Endothelial cell of umbilical vein (primary cell): ENCODE results near the gene ZSWIM2. TPM values are rescaled to one million over a fixed set of nuclear protein-coding genes. Genes with fewer than 3 reads are reported as not detected.

ENCODE experiments used
- BruUV-seq: library from RNA; stranded (reverse); fragments of 400-500 nt; replicated peaks from 2 replicates; lab custom pipeline; 2021; lab: Mats Ljungman, UMichigan
- CTCF ChIA-PET: fragments of 300-600, 350-600 bp; sonication (Branson Sonifier 250); formaldehyde crosslinking; loops from one replicate; lab custom pipeline; 2021; ENCODE audit warnings: antibody characterized with exemption, inconsistent platforms; lab: Charles Lee
- POLR2A ChIA-PET: fragments of 300-600, 350-600 bp; sonication (Branson Sonifier 250); formaldehyde crosslinking; loops from one replicate; lab custom pipeline; 2021; ENCODE audit warnings: antibody characterized with exemption, inconsistent platforms; lab: Charles Lee
- DNase-seq: peaks from one replicate; pipeline ENCODE4 v3.0.0-alpha.2; 2011; ENCODE audit warnings: low read depth, low spot score
- FAIRE-seq: peaks from 2 replicates; lab custom pipeline; 2011; peaks lifted over from hg19 to GRCh38; lab: Jason Lieb, UNC
- H2AFZ ChIP-seq: 2 replicates; pipeline ENCODE4 v1.6.0; 2012; ENCODE audit warnings: low read depth, low read length, control low read depth, inconsistent platforms
- H3K27ac ChIP-seq: 2 replicates; pipeline ENCODE4 v1.5.1; 2011; ENCODE audit warnings: low read depth, mild to moderate bottlenecking, control low read depth, low read length, moderate library complexity; ENCODE audit not compliant: insufficient read depth
- H3K27me3 ChIP-seq, 2 experiments: 2 replicates each; pipeline versions ENCODE4 v1.6.0 to v1.6.1; 2011; ENCODE audit warnings: low read length in 2 of 2, mixed read lengths in 1 of 2; ENCODE audit not compliant: control insufficient read depth in 2 of 2, insufficient read depth in 2 of 2
- H3K36me3 ChIP-seq, 2 experiments: 2 replicates in 1 of 2; 3 replicates in 1 of 2; pipeline ENCODE4 v1.5.1; 2011; ENCODE audit warnings: low read length in 2 of 2, mild to moderate bottlenecking in 1 of 2, moderate library complexity in 1 of 2; ENCODE audit not compliant: control insufficient read depth in 2 of 2, insufficient read depth in 2 of 2; ENCODE audit errors: extremely low read depth in 1 of 2
- H3K4me1 ChIP-seq: 3 replicates; pipeline ENCODE4 v1.5.1; 2011; ENCODE audit warnings: mild to moderate bottlenecking, low read length; ENCODE audit not compliant: control insufficient read depth, insufficient read depth; ENCODE audit errors: extremely low read depth
- H3K4me2 ChIP-seq: 2 replicates; pipeline ENCODE4 v1.6.1; 2011; ENCODE audit warnings: low read length, control low read depth, mixed read lengths; ENCODE audit not compliant: insufficient read depth
- H3K4me3 ChIP-seq, 3 experiments: fragments of 200-600 bp in 1 of 3; sonication (generic), shearing (Covaris generic) in 1 of 3; replicated peaks in 1 of 3; 2 replicates each; pipeline ENCODE4 v1.5.1; 2011 to 2016; ENCODE audit warnings: control low read depth in 3 of 3, low read length in 3 of 3, mild to moderate bottlenecking in 2 of 3, inconsistent platforms in 1 of 3, low read depth in 1 of 3, moderate library complexity in 1 of 3; ENCODE audit not compliant: insufficient read depth in 1 of 3
- H3K79me2 ChIP-seq: 2 replicates; pipeline ENCODE4 v1.6.0; 2012; ENCODE audit warnings: low read length, inconsistent platforms; ENCODE audit not compliant: control insufficient read depth, insufficient read depth
- H3K9ac ChIP-seq: replicated peaks from 2 replicates; pipeline ENCODE3; 2011; ENCODE audit warnings: low read length, control low read depth; ENCODE audit not compliant: insufficient read depth; ENCODE audit errors: extremely low read depth
- H3K9me1 ChIP-seq: replicated peaks from 3 replicates; pipeline ENCODE4 v1.6.0; 2011; ENCODE audit warnings: mild to moderate bottlenecking, low read length; ENCODE audit not compliant: control insufficient read depth, insufficient read depth; ENCODE audit errors: extremely low read depth
- H3K9me3 ChIP-seq: replicated peaks from 2 replicates; pipeline ENCODE4 v1.5.1; 2012; ENCODE audit warnings: low read length, inconsistent platforms; ENCODE audit not compliant: control insufficient read depth, insufficient read depth
- H4K20me1 ChIP-seq: replicated peaks from 2 replicates; pipeline ENCODE3; 2011; ENCODE audit warnings: mild to moderate bottlenecking, low read length; ENCODE audit not compliant: control insufficient read depth, insufficient read depth; ENCODE audit errors: extremely low read depth
- EZH2 ChIP-seq: IDR thresholded peaks from 2 replicates; pipeline ENCODE4 v1.6.1; 2012; ENCODE audit warnings: borderline replicate concordance, low read depth, mild to moderate bottlenecking, moderate library complexity, low read length, inconsistent platforms; ENCODE audit not compliant: severe bottlenecking
- FOS ChIP-seq: IDR thresholded peaks from 2 replicates; pipeline ENCODE4 v1.6.1; 2011; ENCODE audit warnings: mild to moderate bottlenecking, low read length, moderate library complexity, borderline replicate concordance; ENCODE audit not compliant: insufficient read depth
- GATA2 ChIP-seq: IDR thresholded peaks from 2 replicates; pipeline ENCODE4 v1.7.0; 2011; ENCODE audit warnings: low read depth, mild to moderate bottlenecking, moderate library complexity, mixed read lengths, low read length; ENCODE audit not compliant: insufficient read length, insufficient read depth
- JUN ChIP-seq: IDR thresholded peaks from 2 replicates; pipeline ENCODE4 v1.6.1; 2011; ENCODE audit warnings: borderline replicate concordance, low read depth; ENCODE audit not compliant: insufficient read length, insufficient read depth
- MYC ChIP-seq: IDR thresholded peaks from one replicate; pipeline ENCODE4 v1.6.1; 2011; ENCODE audit warnings: mild to moderate bottlenecking, low read depth, low read length
- POLR2A ChIP-seq: IDR thresholded peaks from 2 replicates; pipeline ENCODE4 v1.6.1; 2012; ENCODE audit warnings: low read depth, mild to moderate bottlenecking, control low read depth, low read length
- POLR2AphosphoS5 ChIP-seq: IDR thresholded peaks from 2 replicates; pipeline ENCODE4 v1.6.1; 2012; ENCODE audit warnings: low read depth, mild to moderate bottlenecking, control low read depth, low read length, moderate library complexity; ENCODE audit not compliant: insufficient read depth
- dilution Hi-C: fragments of 300-500 bp; cut with MboI; formaldehyde crosslinking; loops from one replicate; pipeline ENCODE4 v1.15.0; 2019; ENCODE audit warnings: low sequenced_read_pairs; ENCODE audit not compliant: extremely low pct_ligation_motif_present
- intact Hi-C: fragments of 100-400 bp; cut with micrococcal nuclease; formaldehyde crosslinking; loops from one replicate; pipeline ENCODE4 v1.10.0; 2022
- polyA plus RNA-seq, 4 experiments: library from polyadenylated mRNA; depleted of rRNA in 3 of 4; stranded (reverse) in 3 of 4; unstranded in 1 of 4; fragments of >200 nt; gene quantifications; 2 replicates each; pipeline versions ENCODE4 v1.2.1 to v1.2.3, GENCODE V29; 2011 to 2012; ENCODE audit warnings: missing spikeins in 1 of 4
- total RNA-seq: library from RNA; stranded (reverse); gene quantifications from 2 replicates; pipeline ENCODE4 v1.2.3, GENCODE V29; 2021
- TF ChIP-seq, protein P1 (sequence below), 2 donors: IDR thresholded peaks; 1 replicate in 1 of 2; 2 replicates in 1 of 2; pipeline ENCODE4 v1.5.1; 2011; ENCODE audit warnings: low read length in 2 of 2, mild to moderate bottlenecking in 2 of 2, moderate library complexity in 2 of 2, control low read depth in 1 of 2, inconsistent platforms in 1 of 2, low read depth in 1 of 2; ENCODE audit not compliant: insufficient read depth in 1 of 2; ENCODE audit errors: extremely low read depth in 1 of 2
- TF ChIP-seq, protein P2 (sequence below): IDR thresholded peaks from 2 replicates; pipeline ENCODE4 v1.6.1; 2011; ENCODE audit not compliant: insufficient read depth, insufficient read length

The ZSWIM2 gene
- total and polyA plus RNA-seq, 2 donors (not counting 3 experiments of a cell fraction or from before 2014, with no cell fraction given), result not detected

DNA sequence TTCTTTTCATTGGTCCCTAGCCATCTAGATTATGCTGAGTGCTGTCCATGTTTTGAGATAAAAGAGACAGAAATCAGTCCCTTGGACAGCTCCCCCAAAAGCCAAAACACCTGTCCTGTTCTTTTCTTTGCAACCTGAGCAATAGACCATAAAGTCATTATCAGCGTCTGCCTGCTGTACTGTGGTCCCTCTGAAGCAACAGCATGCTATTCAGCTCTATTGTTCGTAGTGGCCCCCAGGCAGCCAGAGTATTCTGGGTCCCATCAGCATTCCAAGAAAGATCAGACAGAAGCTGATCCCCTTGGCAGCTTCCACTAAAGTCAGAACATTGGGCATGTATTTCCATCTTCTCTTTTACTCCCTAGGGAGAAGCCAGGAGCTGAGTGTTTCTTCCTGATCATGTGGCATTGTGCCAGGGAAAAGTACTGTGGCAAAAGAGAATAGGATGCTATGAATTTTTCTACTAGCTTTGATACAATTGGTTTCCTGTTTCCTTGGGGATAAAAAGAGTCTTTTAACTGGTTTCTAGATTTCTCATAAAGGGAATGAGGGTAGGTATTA is 33.6 kb upstream of the ZSWIM2 start:
- no peak for TF ChIP-seq JUN
- TF ChIP-seq POLR2A, result no peak
- no peak for TF ChIP-seq EZH2
- TF ChIP-seq FOS, result no peak
- CTCF ChIA-PET, result interaction anchor here (0.9 to 2.2 kb wide), 6 partner anchors 9 to 565 kb away, joined by 3 to 14 read pairs (median 4); no protein-coding TSS in a partner anchor

DNA sequence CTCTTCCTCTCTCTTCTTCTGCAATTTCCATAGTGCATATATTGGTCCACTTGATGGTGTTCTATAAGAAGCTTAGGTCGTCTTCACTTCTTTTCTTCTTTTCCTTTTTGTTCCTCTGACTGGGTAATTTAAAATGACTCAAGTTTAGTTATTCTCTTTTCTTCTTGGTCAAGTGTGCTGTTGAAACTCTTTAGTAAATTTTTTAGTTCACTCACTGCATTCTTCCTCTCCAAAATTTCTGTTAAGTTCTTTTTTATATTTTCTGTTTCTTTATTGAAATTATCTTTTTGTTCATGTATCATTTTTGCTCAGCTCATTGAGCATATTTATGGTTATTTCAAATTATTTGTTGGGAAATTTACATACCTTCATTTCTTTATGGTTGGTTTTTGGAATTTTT is 32.7 kb upstream of the ZSWIM2 start:
- no peak overlapping the region for H3K9ac ChIP-seq
- H3K4me1 ChIP-seq, result peaks cover 43% of the 10 kb centered on the region
- dilution Hi-C loops (no loop called here), intact Hi-C loops (loop anchor here (5.0 kb wide), 1 partner anchor 566 kb away; the partner anchor contains the start of gene CALCRL)
- no peaks in the 10 kb centered on the region for H3K36me3 ChIP-seq
- FAIRE-seq (no peak), DNase-seq (no peak)
- POLR2A ChIA-PET, result no interaction called here
- no peak overlapping the region for H3K27ac ChIP-seq
- H3K4me2 ChIP-seq, result no peak overlapping the region
- no peaks in the 10 kb centered on the region for H3K9me3 ChIP-seq
- no peak overlapping the region for H3K4me3 ChIP-seq
- no peaks in the 10 kb centered on the region for H3K27me3 ChIP-seq
- no peaks in the 10 kb centered on the region for H4K20me1 ChIP-seq
- CTCF ChIA-PET, result interaction anchor here (0.9 to 2.2 kb wide), 5 partner anchors 14 to 566 kb away, joined by 3 to 14 read pairs (median 3); no protein-coding TSS in a partner anchor
- no peak for TF ChIP-seq POLR2AphosphoS5
- no peak for TF ChIP-seq EZH2
- TF ChIP-seq, protein P1, sequence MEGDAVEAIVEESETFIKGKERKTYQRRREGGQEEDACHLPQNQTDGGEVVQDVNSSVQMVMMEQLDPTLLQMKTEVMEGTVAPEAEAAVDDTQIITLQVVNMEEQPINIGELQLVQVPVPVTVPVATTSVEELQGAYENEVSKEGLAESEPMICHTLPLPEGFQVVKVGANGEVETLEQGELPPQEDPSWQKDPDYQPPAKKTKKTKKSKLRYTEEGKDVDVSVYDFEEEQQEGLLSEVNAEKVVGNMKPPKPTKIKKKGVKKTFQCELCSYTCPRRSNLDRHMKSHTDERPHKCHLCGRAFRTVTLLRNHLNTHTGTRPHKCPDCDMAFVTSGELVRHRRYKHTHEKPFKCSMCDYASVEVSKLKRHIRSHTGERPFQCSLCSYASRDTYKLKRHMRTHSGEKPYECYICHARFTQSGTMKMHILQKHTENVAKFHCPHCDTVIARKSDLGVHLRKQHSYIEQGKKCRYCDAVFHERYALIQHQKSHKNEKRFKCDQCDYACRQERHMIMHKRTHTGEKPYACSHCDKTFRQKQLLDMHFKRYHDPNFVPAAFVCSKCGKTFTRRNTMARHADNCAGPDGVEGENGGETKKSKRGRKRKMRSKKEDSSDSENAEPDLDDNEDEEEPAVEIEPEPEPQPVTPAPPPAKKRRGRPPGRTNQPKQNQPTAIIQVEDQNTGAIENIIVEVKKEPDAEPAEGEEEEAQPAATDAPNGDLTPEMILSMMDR (IDR thresholded peaks at IDR 0.05; ENCODE audit: extremely low read depth in 1 of 2, insufficient read depth in 1 of 2, low read depth in 1 of 2, low read length in 2 of 2), result no peak
- no peak for TF ChIP-seq POLR2A
- TF ChIP-seq MYC, result no peak
- TF ChIP-seq GATA2, result no peak
- TF ChIP-seq, protein P2, sequence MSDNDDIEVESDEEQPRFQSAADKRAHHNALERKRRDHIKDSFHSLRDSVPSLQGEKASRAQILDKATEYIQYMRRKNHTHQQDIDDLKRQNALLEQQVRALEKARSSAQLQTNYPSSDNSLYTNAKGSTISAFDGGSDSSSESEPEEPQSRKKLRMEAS, result no peak
- TF ChIP-seq JUN, result no peak
- no peak for TF ChIP-seq FOS
- no peak overlapping the region for H2AFZ ChIP-seq
- H3K79me2 ChIP-seq, result no peaks in the 10 kb centered on the region
- BruUV-seq, result no TSS peak
- H3K9me1 ChIP-seq, result no peaks in the 10 kb centered on the region

More for the DNA sequence above, 33.6 kb upstream of the ZSWIM2 start:
- Histone ChIP-seq H3K9me3 (no peaks in the 10 kb centered on the region), H3K4me2 (no peak overlapping the region), H3K36me3 (no peaks in the 10 kb centered on the region), H3K27me3 (no peaks in the 10 kb centered on the region), H3K9ac (no peak overlapping the region), H3K27ac (no peak overlapping the region), H3K9me1 (no peaks in the 10 kb centered on the region), H3K79me2 (no peaks in the 10 kb centered on the region), H2AFZ (no peak overlapping the region), H3K4me3 (no peak overlapping the region), H4K20me1 (no peaks in the 10 kb centered on the region), H3K4me1 (peaks cover 51% of the 10 kb centered on the region)
- DNase-seq (peak; percentile 82), FAIRE-seq (peak; percentile 40)
- POLR2A ChIA-PET, result no interaction called here
- intact Hi-C loops, result loop anchor here (5.0 kb wide), 1 partner anchor 565 kb away; the partner anchor contains the start of gene CALCRL
- dilution Hi-C loops, result no loop called here
- BruUV-seq, result no TSS peak
